ENCODE measurements around the gene MAD1L1.

The MAD1L1 gene

GRCh38 chr7:1990001-1990670 is 242.6 kb downstream of the MAD1L1 start:
- H3K4me2 ChIP-seq (ENCODE audit: low read depth, low read length, poor library complexity, severe bottlenecking): no peak overlapping the region
- H3K27ac ChIP-seq (ENCODE audit: low read depth, low read length): no peak overlapping the region

GRCh38 chr7:1989049-1989860 is 243.5 kb downstream of the MAD1L1 start:
- H3F3A ChIP-seq (ENCODE audit: insufficient read depth): no peaks in the 10 kb centered on the region
- no peak overlapping the region for H3K4me2 ChIP-seq (ENCODE audit: low read depth, low read length, poor library complexity, severe bottlenecking)
- no peak overlapping the region for H3K9ac ChIP-seq (ENCODE audit: low read length)
- no peaks in the 10 kb centered on the region for H3K79me2 ChIP-seq (ENCODE audit: insufficient read depth, low read length)
- H3K9me2 ChIP-seq (replicated peaks; ENCODE audit: insufficient read depth, low read length): no peaks in the 10 kb centered on the region
- H3K4me3 ChIP-seq (ENCODE audit: insufficient read depth, low read length, poor library complexity, severe bottlenecking): no peak overlapping the region
- no peaks in the 10 kb centered on the region for H4K20me1 ChIP-seq (ENCODE audit: low read depth, low read length)
- H3K9me3 ChIP-seq (ENCODE audit: insufficient read depth, low read length): no peaks in the 10 kb centered on the region
- no peak overlapping the region for H3K27ac ChIP-seq (ENCODE audit: low read depth, low read length)
- H3K27me3 ChIP-seq (ENCODE audit: low read length): no peaks in the 10 kb centered on the region
- TF ChIP-seq CTCF (IDR thresholded peaks at IDR 0.05; ENCODE audit: insufficient read depth, low read length, poor library complexity, severe bottlenecking) (no peak), EZH2phosphoT487 (conservative IDR thresholded peaks at IDR 0.05; ENCODE audit: low read length) (no peak)
- H3K36me3 ChIP-seq (ENCODE audit: low read length): no peaks in the 10 kb centered on the region
- no peak overlapping the region for H2AFZ ChIP-seq (ENCODE audit: low read depth, low read length, severe bottlenecking)

More at GRCh38 chr7:1990001-1990670, 242.6 kb downstream of the MAD1L1 start:
- no peaks in the 10 kb centered on the region for H3K79me2 ChIP-seq (ENCODE audit: insufficient read depth, low read length)
- H4K20me1 ChIP-seq (ENCODE audit: low read depth, low read length): no peaks in the 10 kb centered on the region
- H3K27me3 ChIP-seq (ENCODE audit: low read length): no peaks in the 10 kb centered on the region
- H3F3A ChIP-seq (ENCODE audit: insufficient read depth): no peaks in the 10 kb centered on the region
- H3K36me3 ChIP-seq (ENCODE audit: low read length): no peaks in the 10 kb centered on the region
- no peak overlapping the region for H3K4me3 ChIP-seq (ENCODE audit: insufficient read depth, low read length, poor library complexity, severe bottlenecking)
- no peak overlapping the region for H3K9ac ChIP-seq (ENCODE audit: low read length)
- H2AFZ ChIP-seq (ENCODE audit: low read depth, low read length, severe bottlenecking): no peak overlapping the region
- TF ChIP-seq CTCF (IDR thresholded peaks at IDR 0.05; ENCODE audit: insufficient read depth, low read length, poor library complexity, severe bottlenecking): no peak
- TF ChIP-seq EZH2phosphoT487 (conservative IDR thresholded peaks at IDR 0.05; ENCODE audit: low read length): no peak
- H3K9me3 ChIP-seq (ENCODE audit: insufficient read depth, low read length): no peaks in the 10 kb centered on the region
- no peaks in the 10 kb centered on the region for H3K9me2 ChIP-seq (replicated peaks; ENCODE audit: insufficient read depth, low read length)

GRCh38 chr7:1988533-1988930 is 244.2 kb downstream of the MAD1L1 start:
- Histone ChIP-seq H3K4me2 (ENCODE audit: low read depth, low read length, poor library complexity, severe bottlenecking) (no peak overlapping the region), H3K27me3 (ENCODE audit: low read length) (no peaks in the 10 kb centered on the region), H3K9me3 (ENCODE audit: insufficient read depth, low read length) (no peaks in the 10 kb centered on the region), H3K79me2 (ENCODE audit: insufficient read depth, low read length) (no peaks in the 10 kb centered on the region), H3K4me3 (ENCODE audit: insufficient read depth, low read length, poor library complexity, severe bottlenecking) (no peak overlapping the region), H3K27ac (ENCODE audit: low read depth, low read length) (no peak overlapping the region), H3K9ac (ENCODE audit: low read length) (no peak overlapping the region), H3K36me3 (ENCODE audit: low read length) (no peaks in the 10 kb centered on the region), H4K20me1 (ENCODE audit: low read depth, low read length) (no peaks in the 10 kb centered on the region), H3F3A (ENCODE audit: insufficient read depth) (no peaks in the 10 kb centered on the region), H2AFZ (ENCODE audit: low read depth, low read length, severe bottlenecking) (no peak overlapping the region), H3K9me2 (replicated peaks; ENCODE audit: insufficient read depth, low read length) (no peaks in the 10 kb centered on the region)
- TF ChIP-seq EZH2phosphoT487 (conservative IDR thresholded peaks at IDR 0.05; ENCODE audit: low read length) (no peak), CTCF (IDR thresholded peaks at IDR 0.05; ENCODE audit: insufficient read depth, low read length, poor library complexity, severe bottlenecking) (no peak)
